Vagina (tissue), 2 donors: Measurements from ENCODE around the gene TTC17.

Source experiments
- CTCF ChIP-seq, 3 experiments: fragments of 450-650 bp in 2 of 3; fragments of 200-600 bp in 1 of 3; sonication (generic) in 1 of 3; IDR thresholded peaks; one replicate each; pipeline ENCODE4 v1.5.1; 2017 to 2019; ENCODE audit warnings: antibody characterized with exemption in 3 of 3, mild to moderate bottlenecking in 2 of 3, moderate library complexity in 2 of 3
- POLR2A ChIP-seq, 2 donors: fragments of 450-650 bp; IDR thresholded peaks; one replicate each; pipeline ENCODE4 v1.6.1; 2017; ENCODE audit warnings: antibody characterized with exemption in 2 of 2, mild to moderate bottlenecking in 2 of 2, moderate library complexity in 2 of 2
- POLR2AphosphoS5 ChIP-seq, 2 donors: sonication (generic); formaldehyde crosslinking; IDR thresholded peaks; one replicate each; pipeline ENCODE4 v1.9.0; 2017; ENCODE audit warnings: antibody characterized with exemption in 2 of 2, mild to moderate bottlenecking in 2 of 2, low read depth in 1 of 2; ENCODE audit not compliant: insufficient read depth in 1 of 2

GRCh38 chr11:43447151-43447550, 88.4 kb downstream of the TTC17 start:
- TF ChIP-seq CTCF (IDR thresholded peaks at IDR 0.05) (no peak), POLR2A (IDR thresholded peaks at IDR 0.05) (no peak), POLR2AphosphoS5 (IDR thresholded peaks at IDR 0.05; ENCODE audit: insufficient read depth in 1 of 2, low read depth in 1 of 2) (no peak)
